Astrocyte (in vitro differentiated cells and primary cell): ENCODE data around the gene COLGALT1.

Source experiments
- CTCF ChIP-seq: IDR thresholded peaks from 2 replicates; pipeline ENCODE4 v1.5.1; 2011; ENCODE audit warnings: low read depth, mild to moderate bottlenecking, inconsistent platforms, low read length, moderate library complexity; ENCODE audit not compliant: insufficient read depth
- EZH2 ChIP-seq: IDR thresholded peaks from 2 replicates; pipeline ENCODE4 v1.6.1; 2012; ENCODE audit warnings: mild to moderate bottlenecking, low read length, inconsistent platforms; ENCODE audit not compliant: insufficient read depth

GRCh38 chr19:17543986-17544385, 11.5 kb upstream of the COLGALT1 start:
- TF ChIP-seq EZH2 (no peak), CTCF (no peak)
